D341Med (cell line): ENCODE results near the gene IL17B.

ENCODE experiments used
- DNase-seq: peaks from one replicate; pipeline ENCODE4 v3.0.0; 2012; ENCODE audit warnings: low spot score

The IL17B gene

DNA sequence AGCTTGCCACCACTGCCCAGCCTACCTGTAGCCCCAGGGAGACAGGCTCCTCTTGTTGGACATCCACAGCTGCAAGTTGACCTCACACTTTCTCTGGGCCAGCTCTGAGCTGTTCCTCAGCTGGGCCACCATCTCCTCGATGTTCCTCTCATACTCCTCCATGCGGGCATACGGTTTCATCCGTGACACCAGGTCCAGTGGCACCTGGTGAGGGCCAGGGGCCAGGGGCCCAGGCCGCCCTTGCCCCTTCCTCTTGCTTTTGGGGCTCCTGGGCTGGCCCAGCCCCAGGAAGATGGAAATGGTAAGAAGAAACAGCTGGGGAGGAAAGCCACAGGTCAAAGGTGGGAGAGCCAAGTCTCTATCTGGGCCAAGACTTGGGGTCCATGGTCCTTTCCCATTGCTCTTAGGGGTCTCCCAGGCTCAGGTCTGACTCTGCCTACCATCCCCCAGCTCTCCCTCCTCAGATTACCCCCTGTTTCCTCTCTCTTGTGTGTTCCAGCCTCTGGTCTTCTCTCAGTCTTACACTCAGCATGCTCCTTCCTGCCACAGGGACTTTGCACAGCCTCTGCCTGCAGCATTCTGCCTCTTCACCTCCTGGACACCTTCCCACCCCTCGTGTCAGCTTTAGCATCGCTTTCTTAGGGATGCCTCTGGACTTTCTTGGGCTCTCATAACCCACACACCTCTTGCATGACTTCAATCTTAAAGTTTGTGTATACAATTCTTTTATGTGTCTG lies 2.2 kb downstream of the IL17B start:
- no peak for DNase-seq

DNA sequence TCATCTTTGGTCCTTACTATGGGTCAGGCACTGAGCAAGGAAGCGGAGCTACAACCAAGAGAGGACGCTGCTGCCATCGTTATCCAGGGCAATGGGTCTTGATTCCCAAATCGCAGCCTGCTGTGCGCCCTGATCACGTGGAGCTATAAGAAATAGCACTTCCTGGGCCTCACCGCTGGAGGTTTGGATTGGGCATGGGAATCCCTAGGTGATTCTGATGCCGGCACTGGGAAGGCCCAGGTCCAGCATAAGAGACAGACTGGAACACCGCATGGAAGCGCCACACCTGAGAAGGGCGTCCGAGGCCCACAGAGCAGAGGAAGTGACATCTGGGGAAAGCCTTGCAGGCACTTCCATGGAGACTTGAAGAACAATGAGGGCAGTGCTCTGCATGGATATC lies 3.0 kb downstream of the IL17B start:
- no peak for DNase-seq

DNA sequence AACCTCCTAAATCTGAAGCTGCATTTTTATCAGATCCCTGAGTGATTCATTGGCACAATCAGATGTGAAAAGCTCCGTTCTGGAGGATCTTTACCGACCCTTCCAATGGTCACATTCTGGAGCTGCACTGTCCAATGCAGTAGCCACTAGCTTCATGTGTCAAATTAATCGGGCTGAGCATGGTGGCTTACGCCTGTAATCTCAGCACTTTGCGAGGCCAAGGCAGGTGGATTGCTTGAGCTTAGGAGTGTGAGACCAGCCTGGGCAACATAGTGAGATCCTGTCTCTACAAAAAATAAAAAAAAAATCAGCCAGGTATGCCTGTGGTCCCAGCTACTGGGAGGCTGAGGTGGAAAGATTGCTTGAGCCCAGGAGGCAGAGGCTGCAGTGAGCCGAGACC lies 3.7 kb downstream of the IL17B start:
- DNase-seq = no peak

DNA sequence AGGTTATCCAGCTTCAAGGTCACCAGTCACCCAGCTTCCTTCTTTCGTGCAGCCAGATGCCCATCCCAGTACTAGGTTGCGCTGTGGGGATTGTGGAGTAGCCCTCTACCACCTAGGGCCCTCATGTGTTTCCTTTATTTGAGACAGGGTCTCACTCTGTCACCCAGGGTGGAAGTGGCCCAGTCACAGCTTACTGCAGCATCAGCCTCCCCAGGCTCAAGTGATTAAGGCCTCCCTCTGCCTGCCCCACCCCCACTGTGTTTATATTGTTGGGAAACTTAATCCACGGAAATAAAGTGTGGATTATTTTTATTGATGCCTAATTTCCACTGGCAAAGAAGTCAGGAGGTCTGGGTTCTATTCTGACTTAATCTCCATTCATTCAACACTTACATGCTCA lies 4.3 kb downstream of the IL17B start:
- DNase-seq = no peak

DNA sequence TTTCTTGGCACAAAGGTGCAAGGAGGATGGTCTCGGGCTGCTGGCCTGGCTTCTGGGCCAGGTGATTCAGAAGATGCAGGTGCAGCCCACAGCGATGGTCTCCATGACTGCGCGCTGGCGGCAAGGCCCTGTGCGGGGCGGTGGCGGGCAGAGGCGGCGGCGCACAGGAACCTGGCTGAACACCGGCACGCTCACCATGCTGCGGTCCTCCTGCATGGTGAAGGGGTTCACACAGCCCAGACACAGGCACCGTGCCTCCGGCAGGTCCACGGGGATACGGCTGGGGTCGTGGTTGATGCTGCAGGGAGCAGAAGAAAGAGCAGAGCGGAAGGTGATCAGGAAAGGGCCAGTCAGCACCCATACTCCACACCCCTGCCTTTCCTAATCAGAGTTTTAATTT lies 4.8 kb downstream of the IL17B start:
- no peak for DNase-seq

DNA sequence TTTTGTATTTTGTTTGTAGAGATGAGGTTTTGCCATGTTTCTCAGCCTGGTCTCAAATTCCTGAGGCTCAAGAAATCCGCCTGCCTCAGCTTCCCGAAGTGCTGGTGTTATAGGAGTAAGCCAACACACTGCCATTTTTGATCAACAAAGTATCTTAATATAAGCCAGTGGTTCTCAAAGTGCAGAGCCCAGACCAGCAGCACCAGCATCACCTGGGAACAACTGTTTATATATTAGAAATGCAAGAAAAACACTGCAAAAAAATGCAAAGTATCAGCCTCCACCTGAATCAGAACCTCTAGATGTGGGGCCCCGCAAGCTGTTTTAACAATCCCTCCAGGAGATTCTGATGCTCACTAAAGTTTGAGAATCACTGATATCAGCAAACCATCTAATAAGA lies 6.2 kb downstream of the IL17B start:
- DNase-seq = no peak

DNA sequence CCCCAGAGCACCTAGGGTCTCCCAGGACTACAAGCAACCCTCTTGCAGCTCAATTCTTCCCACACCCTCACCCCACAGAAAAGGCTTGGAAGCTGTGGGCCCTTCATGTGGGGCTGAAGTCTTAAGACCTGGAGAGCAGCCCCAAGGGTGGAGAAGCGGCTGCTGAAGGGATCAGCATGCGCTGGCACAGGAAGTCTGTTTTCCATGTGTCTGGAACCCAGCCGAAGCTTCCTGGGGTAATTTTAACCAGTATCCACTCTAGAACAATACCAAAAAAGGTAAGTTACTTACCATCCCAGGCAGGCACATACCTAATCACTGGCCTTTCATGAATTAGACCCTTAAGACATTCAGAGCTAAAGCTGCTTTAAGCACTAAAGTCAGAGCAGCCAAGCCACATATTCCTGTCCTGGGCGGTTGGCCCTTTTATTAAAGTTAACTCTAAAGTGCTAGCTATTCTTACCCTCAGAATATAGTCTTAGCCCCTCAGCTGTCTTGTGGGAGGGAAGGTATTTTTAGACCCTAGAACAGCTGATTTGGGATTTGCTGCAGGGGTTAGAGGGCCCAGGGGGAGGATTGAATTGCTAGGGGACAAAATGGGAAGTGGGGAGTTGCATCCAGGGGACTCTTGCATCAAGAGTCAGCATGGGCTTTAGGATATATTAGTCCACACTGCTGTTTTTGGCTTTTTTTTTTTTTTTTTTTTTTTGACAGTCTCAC lies 6.9 kb downstream of the IL17B start:
- no peak for DNase-seq

DNA sequence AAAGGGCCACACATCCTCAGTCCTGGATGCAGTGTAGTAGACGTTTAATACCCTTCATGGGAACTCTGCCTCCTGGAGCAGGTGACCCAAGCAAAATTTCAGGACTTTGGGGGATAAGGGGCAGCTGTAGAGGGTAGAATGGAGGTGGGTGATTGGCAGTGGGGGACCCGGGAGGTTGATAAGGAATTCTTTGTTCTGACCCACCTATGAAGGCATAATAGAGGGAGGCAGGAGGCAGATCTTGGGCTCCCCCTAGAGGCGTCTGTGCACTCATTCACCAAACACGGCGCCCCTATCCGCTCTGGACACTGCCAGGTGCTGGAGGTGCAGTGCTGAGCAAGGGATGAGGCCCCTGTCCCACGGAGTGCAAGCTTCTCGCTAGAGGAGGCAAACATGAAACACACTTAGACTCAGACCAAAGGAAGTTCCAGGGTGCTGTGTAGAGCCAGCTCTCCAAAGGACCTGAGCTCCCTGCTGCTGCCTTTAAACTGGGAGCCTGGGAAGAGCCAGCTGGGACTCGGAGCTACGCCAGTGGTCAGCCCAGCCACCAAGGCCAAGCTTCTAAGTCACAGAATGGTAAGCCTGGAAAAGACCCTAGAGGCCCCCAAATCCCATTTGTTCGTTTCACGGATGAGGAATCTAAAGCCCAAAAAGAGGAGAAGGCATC lies 7.7 kb downstream of the IL17B start:
- peak; percentile 80 for DNase-seq

DNA sequence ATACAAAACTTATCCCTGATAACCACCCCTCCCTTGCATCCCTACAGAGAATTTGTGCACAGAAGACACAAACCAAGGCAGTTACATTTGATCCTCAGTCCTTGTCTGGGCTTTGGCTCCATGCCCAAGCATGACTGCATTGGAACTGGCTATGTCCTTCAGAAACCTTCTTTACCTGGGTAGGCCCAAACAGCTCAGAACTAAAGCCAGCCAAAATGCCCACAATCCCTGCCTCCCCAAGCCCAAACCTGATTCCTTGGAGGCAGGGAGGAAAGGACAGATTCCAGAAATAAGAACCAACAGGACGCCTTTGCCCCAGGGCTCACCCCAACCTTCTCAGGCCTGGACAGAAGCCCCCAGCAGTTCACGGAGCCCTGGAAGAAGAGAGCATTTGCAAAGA lies 8.2 kb downstream of the IL17B start:
- DNase-seq = no peak

DNA sequence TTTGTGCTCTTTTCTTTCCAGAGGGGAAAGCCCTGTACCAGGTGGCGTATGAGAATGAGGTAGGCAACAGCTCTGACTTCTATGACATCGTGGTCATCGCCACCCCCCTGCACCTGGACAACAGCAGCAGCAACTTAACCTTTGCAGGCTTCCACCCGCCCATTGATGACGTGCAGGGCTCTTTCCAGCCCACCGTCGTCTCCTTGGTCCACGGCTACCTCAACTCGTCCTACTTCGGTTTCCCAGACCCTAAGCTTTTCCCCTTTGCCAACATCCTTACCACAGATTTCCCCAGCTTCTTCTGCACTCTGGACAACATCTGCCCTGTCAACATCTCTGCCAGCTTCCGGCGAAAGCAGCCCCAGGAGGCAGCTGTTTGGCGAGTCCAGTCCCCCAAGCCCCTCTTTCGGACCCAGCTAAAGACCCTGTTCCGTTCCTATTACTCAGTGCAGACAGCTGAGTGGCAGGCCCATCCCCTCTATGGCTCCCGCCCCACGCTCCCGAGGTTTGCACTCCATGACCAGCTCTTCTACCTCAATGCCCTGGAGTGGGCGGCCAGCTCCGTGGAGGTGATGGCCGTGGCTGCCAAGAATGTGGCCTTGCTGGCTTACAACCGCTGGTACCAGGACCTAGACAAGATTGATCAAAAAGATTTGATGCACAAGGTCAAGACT lies 11.0 kb downstream of the IL17B start:
- DNase-seq = no peak

DNA sequence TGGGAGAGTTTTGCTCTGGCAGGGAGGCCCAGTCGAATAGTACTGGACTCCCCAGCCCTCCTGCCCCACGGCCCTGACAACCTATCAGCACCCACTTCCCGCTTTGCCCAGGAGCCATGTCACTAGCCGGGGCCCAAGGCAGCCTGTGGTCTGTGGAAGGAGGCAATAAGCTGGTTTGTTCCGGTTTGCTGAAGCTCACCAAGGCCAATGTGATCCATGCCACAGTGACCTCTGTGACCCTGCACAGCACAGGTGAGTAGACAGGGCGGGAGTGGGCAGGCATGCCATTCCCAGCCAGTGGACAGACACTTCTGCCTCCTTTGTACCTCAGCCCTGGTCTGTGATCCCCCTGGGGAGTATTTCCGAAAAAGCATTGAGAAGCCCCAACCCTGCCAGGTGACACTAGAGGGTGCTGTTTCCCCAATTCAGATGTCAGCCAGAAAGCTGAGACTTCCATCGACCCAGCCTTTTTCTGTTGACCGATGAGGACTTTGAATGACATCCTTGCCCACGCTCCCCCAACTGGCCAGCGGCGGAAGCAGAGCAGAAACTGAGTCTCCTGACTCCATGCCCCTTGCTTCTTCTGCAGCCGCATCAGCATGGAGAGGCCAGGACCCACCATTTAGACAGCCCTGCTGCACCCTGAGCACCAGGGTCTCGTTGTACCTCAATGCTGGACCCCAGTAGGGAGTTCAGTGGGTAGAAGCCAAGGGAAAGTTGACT lies 11.7 kb downstream of the IL17B start:
- DNase-seq = peak; percentile 79

DNA sequence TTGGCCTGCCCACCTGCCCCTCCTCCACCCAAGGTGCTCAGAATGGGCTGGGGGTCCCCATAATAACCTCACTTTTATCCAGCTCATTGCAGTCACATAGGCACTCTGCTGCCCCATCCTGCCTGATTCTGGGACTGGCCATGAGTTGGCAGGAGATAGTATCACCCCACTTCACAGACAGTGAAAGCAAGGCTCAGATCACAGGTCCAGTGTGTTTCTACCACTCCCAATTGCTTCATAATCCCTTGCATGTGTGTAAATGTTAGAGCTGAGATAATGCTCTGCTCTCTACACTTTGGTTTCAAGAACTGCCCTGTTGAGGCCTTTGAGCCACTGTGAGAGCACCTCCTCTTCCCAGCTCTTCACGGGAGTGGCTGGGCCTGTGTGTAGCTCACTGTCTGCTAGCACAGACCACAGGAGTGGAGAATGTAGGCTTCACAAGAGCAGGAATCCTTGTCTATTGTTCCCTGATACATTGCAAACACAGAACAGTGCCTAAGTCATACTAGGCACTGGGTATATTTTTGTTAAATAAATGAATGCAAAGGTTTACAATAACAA lies 12.8 kb downstream of the IL17B start:
- no peak for DNase-seq

DNA sequence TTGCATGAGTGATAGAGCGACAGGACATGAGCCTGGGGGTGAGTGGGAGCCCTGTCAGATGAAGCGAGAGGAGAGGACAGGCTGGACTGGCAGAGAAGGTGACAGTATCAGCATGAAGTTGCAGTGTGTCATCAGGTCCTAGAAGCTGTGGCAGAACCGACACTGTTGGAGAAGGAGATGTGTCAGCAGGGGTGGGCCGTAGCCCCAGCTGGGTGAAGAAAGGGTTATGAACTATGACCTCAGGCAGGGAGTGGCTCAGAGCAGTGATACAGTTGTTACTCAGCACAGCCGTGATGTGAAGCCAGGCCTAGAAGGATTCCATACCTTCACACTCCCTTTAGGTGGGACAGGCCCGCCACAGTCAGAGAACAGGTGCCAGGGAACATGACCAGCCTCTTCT lies 13.7 kb downstream of the IL17B start:
- DNase-seq = no peak

DNA sequence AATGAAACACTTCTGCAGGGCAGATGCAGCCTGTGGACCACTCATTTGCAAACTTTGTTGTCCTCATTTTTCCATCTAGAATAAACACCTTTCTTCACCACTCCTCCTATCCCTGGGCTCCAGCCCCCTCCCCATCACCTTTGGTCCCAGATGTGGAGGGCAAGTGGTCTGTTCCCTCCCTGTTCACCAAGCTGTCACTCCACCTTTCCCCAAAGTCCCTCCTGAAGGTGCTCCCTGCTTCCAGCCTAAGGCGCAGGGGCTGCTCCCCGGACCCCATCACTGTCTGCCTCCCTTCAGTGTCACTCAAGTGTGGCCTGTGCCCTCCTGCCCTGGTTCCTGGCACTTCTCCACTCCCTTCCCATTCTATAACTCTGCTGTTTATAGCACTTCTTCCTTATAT lies 14.4 kb downstream of the IL17B start:
- no peak for DNase-seq

DNA sequence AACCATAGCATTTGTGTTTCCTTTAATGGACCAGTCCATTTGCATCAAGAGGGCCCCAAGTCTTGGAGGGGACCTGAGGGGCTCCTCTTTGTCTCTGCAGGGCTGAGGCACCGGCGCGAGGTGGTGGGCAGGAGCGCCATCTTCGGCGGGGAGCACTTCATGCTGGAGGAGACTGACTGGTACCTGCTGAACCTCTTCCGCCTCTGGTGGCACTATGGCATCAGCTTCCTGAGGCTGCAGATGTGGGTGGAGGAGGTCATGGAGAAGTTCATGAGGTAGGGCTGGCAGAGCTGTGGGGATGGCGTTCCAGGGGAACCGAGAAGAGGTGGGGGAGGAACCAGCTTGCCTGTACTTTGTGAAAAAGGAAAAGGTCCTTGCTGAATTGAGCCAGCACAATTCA lies 15.2 kb downstream of the IL17B start:
- DNase-seq = no peak

DNA sequence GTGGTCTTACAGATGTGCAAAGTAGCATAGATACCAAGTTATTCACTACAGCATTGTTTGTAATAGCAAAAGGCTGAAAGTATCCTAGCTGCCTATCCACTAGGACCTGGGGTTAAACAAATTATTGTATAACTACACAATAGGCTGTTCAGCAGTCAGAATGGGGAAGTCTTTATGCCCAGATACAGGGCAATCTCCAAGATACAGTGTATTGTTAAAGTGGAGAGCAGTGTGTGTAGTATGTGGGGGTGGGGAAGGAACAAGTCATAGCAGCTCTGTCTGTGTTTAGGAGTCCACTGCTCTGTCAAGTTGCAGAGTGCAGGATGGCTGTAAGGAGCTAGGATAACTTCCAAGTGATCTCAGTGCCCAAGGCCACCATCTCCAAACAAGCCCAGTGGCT lies 15.7 kb downstream of the IL17B start:
- DNase-seq = no peak

DNA sequence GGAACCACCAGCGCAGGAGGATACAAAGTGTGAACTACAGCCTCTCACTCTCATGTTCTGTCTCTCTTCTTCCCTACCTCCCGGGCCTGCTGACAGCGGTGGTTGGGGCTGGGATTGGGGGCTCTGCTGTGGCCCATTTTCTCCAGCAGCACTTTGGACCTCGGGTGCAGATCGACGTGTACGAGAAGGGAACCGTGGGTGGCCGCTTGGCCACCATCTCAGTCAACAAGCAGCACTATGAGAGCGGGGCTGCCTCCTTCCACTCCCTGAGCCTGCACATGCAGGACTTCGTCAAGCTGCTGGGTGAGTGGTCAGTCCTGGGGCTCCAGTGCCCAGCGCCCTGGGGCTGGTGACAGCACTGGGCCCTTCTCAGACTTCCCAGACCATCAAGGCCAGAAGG lies 16.6 kb downstream of the IL17B start:
- no peak for DNase-seq

DNA sequence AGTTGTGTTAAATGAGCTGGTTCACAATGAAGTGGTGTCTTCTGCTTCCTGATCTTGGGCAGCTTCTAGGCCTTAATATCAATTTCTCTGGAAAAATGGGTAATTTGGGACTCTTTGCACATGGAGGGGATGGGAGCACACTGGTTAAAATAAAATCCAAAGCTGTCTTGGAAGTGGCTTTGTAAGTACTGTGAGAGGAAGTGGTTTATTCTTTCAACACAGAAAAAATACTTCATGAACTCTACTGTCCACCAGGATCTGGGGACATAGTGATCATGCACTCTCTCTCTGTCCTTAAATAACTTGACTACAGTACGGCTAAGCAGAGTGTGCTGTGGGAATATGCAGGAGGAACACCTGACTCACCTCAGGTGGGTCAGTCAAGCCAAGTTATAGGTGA lies 18.8 kb downstream of the IL17B start:
- DNase-seq = no peak

DNA sequence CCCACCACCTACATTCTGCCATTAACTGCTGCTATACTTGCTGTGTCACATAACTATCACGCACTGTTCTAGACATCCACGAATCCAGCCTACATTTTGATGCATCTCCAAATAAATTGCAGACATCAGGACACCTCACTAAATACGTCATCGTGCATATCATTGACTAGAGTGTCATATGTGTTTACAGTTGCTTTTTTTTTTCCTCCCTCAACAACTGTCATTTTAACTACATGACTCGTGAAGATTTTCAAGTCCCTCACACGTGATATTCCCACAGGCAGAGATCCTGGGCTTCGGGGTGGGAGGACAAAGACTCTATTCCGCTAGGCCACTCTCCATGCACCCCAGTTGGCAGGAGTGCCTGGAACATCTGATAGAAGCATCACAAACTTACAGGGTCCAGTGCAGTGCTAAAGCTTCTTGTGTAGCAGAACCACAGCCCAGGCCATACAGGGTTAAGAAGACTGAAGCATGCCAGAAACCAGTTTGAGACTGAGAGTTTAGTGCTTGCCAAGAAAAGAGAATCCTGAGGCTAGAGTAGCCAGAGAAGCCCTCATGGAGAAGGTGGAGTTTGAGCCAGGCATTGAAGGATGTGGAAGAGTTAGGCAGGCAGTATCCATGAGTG lies 20.1 kb downstream of the IL17B start:
- no peak for DNase-seq

DNA sequence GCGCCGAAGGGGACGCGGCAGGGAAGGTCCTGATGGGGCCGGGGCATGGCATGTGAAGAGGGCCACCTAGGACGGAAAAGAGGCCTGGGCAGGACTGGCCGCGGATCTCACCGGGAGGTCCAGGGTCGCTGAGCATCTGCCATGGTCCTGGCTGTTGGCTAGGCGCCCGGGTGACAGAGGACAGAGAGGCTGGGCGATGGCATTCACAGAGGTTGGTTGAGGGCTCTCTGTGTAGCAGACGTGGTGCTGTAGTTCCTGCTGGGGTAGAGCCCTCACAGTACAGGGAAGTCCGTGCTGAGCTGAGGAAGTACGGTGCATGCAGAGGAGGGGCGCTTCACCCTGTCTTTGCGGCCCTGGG lies 20.8 kb downstream of the IL17B start:
- DNase-seq = no peak
